Measurements from ENCODE around the gene RAVER1.
A peak's percentile ranks its signal among the peaks of the same experiment; 100 is the strongest.

Gene RAVER1

DNA sequence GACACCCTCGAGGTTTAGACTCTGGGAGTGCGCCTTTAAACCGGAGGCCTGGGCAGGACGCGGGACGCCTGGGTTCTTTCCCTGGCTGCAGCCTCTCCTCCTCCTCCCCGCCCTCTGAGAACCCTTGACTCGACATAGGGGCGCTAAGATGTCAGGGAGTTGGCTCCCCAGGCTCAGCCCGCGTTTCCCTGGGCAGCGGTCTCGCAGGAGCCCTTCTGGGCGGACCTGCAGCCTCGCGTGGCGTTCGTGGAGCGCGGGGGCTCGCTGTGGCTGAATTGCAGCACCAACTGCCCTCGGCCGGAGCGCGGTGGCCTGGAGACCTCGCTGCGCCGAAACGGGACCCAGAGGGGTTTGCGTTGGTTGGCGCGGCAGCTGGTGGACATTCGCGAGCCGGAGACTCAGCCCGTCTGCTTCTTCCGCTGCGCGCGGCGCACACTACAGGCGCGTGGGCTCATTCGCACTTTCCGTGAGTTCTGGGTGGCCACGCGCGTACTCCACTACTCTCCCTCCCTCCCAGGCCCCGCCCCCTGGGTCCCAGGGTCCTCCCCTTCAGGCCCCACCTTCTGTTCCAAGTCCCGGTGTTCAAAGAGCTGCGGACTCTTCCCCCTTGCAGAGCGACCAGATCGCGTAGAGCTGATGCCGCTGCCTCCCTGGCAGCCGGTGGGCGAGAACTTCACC lies 42.3 kb downstream of the RAVER1 start:
- Histone ChIP-seq H3K27ac (no peak overlapping the region), H3K4me3 (ENCODE audit: low read depth, low read length) (peak overlapping the region; percentile 39), H3K36me3 (replicated peaks) (no peaks in the 10 kb centered on the region), H3K27me3 (replicated peaks) (peaks cover 58% of the 10 kb centered on the region)
- in situ Hi-C loops (cut with HindIII; ENCODE audit: low pct_ligation_motif_present, low sequenced_read_pairs) = no loop called here
- TF ChIP-seq, protein P1, sequence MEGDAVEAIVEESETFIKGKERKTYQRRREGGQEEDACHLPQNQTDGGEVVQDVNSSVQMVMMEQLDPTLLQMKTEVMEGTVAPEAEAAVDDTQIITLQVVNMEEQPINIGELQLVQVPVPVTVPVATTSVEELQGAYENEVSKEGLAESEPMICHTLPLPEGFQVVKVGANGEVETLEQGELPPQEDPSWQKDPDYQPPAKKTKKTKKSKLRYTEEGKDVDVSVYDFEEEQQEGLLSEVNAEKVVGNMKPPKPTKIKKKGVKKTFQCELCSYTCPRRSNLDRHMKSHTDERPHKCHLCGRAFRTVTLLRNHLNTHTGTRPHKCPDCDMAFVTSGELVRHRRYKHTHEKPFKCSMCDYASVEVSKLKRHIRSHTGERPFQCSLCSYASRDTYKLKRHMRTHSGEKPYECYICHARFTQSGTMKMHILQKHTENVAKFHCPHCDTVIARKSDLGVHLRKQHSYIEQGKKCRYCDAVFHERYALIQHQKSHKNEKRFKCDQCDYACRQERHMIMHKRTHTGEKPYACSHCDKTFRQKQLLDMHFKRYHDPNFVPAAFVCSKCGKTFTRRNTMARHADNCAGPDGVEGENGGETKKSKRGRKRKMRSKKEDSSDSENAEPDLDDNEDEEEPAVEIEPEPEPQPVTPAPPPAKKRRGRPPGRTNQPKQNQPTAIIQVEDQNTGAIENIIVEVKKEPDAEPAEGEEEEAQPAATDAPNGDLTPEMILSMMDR (IDR thresholded peaks at IDR 0.05; ENCODE audit: low read depth, low read length, missing control alignments) = no peak
- DNase-seq = no peak

DNA sequence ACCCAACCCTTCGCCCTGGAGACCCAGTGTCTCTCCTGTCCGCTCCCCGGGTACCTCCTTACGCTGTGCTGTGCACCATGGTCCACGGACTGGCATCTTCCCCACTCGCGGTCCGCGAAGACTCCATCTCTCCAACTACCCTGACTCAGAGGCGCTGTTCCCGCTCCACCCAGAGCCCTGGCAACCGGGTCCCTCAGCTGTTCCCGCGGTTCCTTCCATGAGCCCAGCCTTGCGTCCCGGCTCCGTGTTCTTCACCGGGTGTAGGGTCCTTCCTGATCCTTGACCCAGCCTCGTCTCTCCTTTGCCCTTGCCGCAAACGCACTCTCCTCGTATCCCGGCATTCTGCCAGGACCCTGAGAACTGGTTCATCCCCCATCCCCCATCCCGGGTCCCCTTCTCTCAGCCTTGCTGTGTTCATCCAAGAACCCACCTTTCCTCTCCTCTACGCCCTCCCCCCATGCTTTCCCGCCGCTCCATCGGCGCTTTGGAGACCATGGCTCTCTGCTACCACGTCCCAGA lies 42.9 kb downstream of the RAVER1 start:
- in situ Hi-C loops (cut with HindIII; ENCODE audit: low pct_ligation_motif_present, low sequenced_read_pairs) = no loop called here
- Histone ChIP-seq H3K4me3 (ENCODE audit: low read depth, low read length) (peak overlapping the region; percentile 5), H3K27ac (no peak overlapping the region), H3K36me3 (replicated peaks) (peaks cover 6% of the 10 kb centered on the region), H3K27me3 (replicated peaks) (peaks cover 52% of the 10 kb centered on the region)
- no peak for DNase-seq
- TF ChIP-seq, protein P1 (IDR thresholded peaks at IDR 0.05; ENCODE audit: low read depth, low read length, missing control alignments) = no peak

DNA sequence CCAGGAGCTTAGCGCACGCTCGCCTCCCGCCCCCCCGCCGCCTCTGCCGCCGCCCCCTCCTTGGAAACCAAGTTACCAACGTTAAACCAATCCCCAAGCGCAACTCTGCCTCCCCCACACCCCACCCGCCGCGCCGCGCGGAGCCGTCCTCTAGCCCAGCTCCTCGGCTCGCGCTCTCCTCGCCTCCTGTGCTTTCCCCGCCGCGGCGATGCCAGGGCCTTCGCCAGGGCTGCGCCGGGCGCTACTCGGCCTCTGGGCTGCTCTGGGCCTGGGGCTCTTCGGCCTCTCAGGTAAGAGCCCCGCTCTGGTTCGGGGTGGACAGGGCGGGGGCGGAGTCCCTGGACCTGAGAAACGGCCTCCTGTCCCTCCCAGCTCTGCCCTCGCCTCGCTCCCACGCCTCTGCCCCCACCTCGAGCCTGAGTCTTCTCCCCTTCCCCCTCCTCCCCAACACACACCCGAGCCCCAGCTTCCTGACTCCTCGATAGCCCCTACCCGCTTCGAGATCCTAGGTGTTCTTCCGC lies 43.4 kb downstream of the RAVER1 start, which contains the start of gene ICAM5:
Gene ICAM5 (plus strand): TSS at position 117 of the 521 bp plus-strand sequence. CDS start 92 bp downstream, at position 209.
- Histone ChIP-seq H3K36me3 (replicated peaks) (peaks cover 9% of the 10 kb centered on the region), H3K4me3 (ENCODE audit: low read depth, low read length) (peak within 1 kb of the TSS; percentile 32), H3K27me3 (replicated peaks) (peaks cover 47% of the 10 kb centered on the region), H3K27ac (no peak within 1 kb of the TSS)
- in situ Hi-C loops (cut with HindIII; ENCODE audit: low pct_ligation_motif_present, low sequenced_read_pairs) = no loop called here
- no peak for DNase-seq
- TF ChIP-seq, protein P1 (IDR thresholded peaks at IDR 0.05; ENCODE audit: low read depth, low read length, missing control alignments) = no peak

DNA sequence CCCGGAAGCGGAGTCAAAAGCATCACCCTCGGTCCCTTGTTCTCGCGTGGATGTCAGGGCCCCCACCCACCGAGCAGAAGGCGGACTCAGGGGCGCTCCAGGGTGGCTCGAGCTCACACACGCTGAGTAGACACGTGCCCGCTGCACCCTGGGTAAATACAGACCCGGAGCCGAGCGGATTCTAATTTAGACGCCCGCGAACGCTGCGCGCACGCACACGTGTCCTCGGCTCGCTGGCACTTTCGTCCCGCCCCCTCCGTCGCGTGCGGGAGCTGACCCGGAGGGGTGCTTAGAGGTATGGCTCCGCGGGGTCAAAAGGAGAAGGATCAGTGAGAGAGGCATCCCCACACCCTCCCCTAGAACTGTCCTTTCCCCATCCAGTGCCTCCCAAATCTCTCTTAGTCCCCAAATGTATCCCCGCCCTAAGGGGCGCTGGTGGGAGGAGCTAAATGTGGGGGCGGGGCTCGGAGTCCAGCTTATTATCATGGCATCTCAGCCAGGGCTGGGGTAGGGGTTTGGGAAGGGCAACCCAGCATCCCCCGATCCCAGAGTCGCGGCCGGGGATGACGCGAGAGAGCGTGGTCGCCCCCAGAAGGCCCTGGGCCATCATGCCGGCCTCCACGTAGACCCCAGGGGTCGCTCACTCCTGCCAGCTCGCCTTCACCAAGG lies 44.0 kb downstream of the RAVER1 start:
- in situ Hi-C loops (cut with HindIII; ENCODE audit: low pct_ligation_motif_present, low sequenced_read_pairs) = no loop called here
- peak overlapping the region; percentile 32 for H3K4me3 ChIP-seq (ENCODE audit: low read depth, low read length)
- H3K36me3 ChIP-seq (replicated peaks) = peaks cover 13% of the 10 kb centered on the region
- no peak overlapping the region for H3K27ac ChIP-seq
- H3K27me3 ChIP-seq (replicated peaks) = peaks cover 41% of the 10 kb centered on the region
- TF ChIP-seq, protein P1 (IDR thresholded peaks at IDR 0.05; ENCODE audit: low read depth, low read length, missing control alignments) = no peak
- DNase-seq = no peak

DNA sequence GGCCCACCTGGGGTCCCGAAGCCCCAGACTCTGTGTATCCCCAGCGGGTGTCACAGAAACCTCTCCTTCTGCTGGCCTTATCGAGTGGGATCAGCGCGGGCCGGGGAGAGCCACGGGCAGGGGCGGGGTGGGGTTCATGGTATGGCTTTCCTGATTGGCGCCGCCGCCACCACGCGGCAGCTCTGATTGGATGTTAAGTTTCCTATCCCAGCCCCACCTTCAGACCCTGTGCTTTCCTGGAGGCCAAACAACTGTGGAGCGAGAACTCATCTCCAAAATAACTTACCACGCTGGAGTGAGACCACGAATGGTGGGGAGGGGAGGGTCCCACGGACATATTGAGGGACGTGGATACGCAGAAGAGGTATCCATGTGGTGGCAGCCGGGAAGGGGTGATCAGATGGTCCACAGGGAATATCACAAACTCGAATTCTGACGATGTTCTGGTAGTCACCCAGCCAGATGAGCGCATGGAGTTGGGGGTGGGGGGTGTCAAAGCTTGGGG lies 44.6 kb downstream of the RAVER1 start:
- no peak for DNase-seq
- H3K36me3 ChIP-seq (replicated peaks) = peaks cover 13% of the 10 kb centered on the region
- TF ChIP-seq, protein P1 (IDR thresholded peaks at IDR 0.05; ENCODE audit: low read depth, low read length, missing control alignments) = no peak
- peaks cover 37% of the 10 kb centered on the region for H3K27me3 ChIP-seq (replicated peaks)
- in situ Hi-C loops (cut with HindIII; ENCODE audit: low pct_ligation_motif_present, low sequenced_read_pairs) = no loop called here
- H3K27ac ChIP-seq = no peak overlapping the region
- peak overlapping the region; percentile 32 for H3K4me3 ChIP-seq (ENCODE audit: low read depth, low read length)
